B cell (primary cell): Measurements from ENCODE around the gene FBF1.

Experiments
- CTCF ChIP-seq: fragments of 200-600 bp; IDR thresholded peaks from one replicate; pipeline ENCODE4 v1.8.0; 2022; ENCODE audit warnings: antibody characterized with exemption, mild to moderate bottlenecking
- EZH2 ChIP-seq: IDR thresholded peaks from 2 replicates; pipeline ENCODE4 v1.6.1; 2012; ENCODE audit warnings: borderline replicate concordance, low read depth, mild to moderate bottlenecking, moderate library complexity, low read length; ENCODE audit not compliant: insufficient read depth, poor library complexity, severe bottlenecking

GRCh38 chr17:75881678-75882454 lies 59.0 kb downstream of the FBF1 start:
- TF ChIP-seq CTCF (no peak), EZH2 (no peak)
